Osteoblast (primary cell): Measurements from ENCODE around the gene NFIC. TPM values are rescaled to one million over a fixed set of nuclear protein-coding genes. Genes with fewer than 3 reads are reported as not detected.

Source experiments
- DNase-seq: peaks from one replicate; pipeline ENCODE4 v3.0.0; 2011; ENCODE audit warnings: low spot score, mixed read lengths; ENCODE audit not compliant: insufficient read length; ENCODE audit errors: missing footprints
- H2AFZ ChIP-seq: 2 replicates; pipeline ENCODE4 v1.6.0; 2011; ENCODE audit warnings: mild to moderate bottlenecking, low read length
- H3K27ac ChIP-seq: 2 replicates; pipeline ENCODE4 v1.5.1; 2011; ENCODE audit warnings: mild to moderate bottlenecking, low read depth, low read length, moderate library complexity
- H3K27me3 ChIP-seq: 2 replicates; pipeline ENCODE4 v1.6.0; 2012; ENCODE audit warnings: mild to moderate bottlenecking, control low read depth, inconsistent platforms, low read length, moderate library complexity; ENCODE audit not compliant: insufficient read depth
- H3K36me3 ChIP-seq: 2 replicates; pipeline ENCODE4 v1.5.1; 2011; ENCODE audit warnings: mild to moderate bottlenecking, low read length, control low read depth, moderate library complexity; ENCODE audit not compliant: insufficient read depth
- H3K4me1 ChIP-seq: 2 replicates; pipeline ENCODE4 v1.5.1; 2011; ENCODE audit warnings: mild to moderate bottlenecking, low read length, control low read depth, moderate library complexity; ENCODE audit not compliant: insufficient read depth
- H3K4me2 ChIP-seq: 2 replicates; pipeline ENCODE4 v1.6.0; 2011; ENCODE audit warnings: mild to moderate bottlenecking, low read length; ENCODE audit not compliant: insufficient read depth
- H3K4me3 ChIP-seq: fragments of 200-600 bp; sonication (generic); 3 replicates; pipeline ENCODE4 v1.5.1; 2012; ENCODE audit warnings: mild to moderate bottlenecking, low read length, inconsistent platforms; ENCODE audit not compliant: insufficient read depth
- H3K79me2 ChIP-seq: 2 replicates; pipeline ENCODE4 v1.6.0; 2012; ENCODE audit warnings: mild to moderate bottlenecking, low read length, control low read depth, inconsistent platforms; ENCODE audit not compliant: insufficient read depth
- H3K9me3 ChIP-seq: 2 replicates; pipeline ENCODE4 v1.5.1; 2011; ENCODE audit warnings: low read depth, low read length, control low read depth
- H4K20me1 ChIP-seq: 2 replicates; pipeline ENCODE4 v1.6.0; 2012; ENCODE audit warnings: mild to moderate bottlenecking, low read length, control low read depth; ENCODE audit not compliant: insufficient read depth
- total RNA-seq: library from RNA; depleted of rRNA; stranded (reverse); fragments of >200 nt; gene quantifications from 2 replicates; pipeline ENCODE4 v1.2.3, GENCODE V29; 2012
- TF ChIP-seq, protein P1 (sequence below): IDR thresholded peaks from 2 replicates; pipeline ENCODE4 v1.5.1; 2011; ENCODE audit warnings: mild to moderate bottlenecking, low read depth, low read length, moderate library complexity; ENCODE audit errors: extremely low read depth

Gene NFIC
- total RNA-seq, 1 donor = 61.2 TPM

GRCh38 chr19:3448616-3449334 lies 82.4 kb downstream of the NFIC start:
- Histone ChIP-seq H3K4me1 (peaks cover 10% of the 10 kb centered on the region), H3K79me2 (peaks cover 65% of the 10 kb centered on the region), H2AFZ (no peak overlapping the region), H4K20me1 (peaks cover 35% of the 10 kb centered on the region), H3K36me3 (peaks cover 57% of the 10 kb centered on the region), H3K27ac (no peak overlapping the region), H3K9me3 (no peaks in the 10 kb centered on the region), H3K4me3 (no peak overlapping the region), H3K27me3 (no peaks in the 10 kb centered on the region), H3K4me2 (no peak overlapping the region)
- TF ChIP-seq, protein P1, sequence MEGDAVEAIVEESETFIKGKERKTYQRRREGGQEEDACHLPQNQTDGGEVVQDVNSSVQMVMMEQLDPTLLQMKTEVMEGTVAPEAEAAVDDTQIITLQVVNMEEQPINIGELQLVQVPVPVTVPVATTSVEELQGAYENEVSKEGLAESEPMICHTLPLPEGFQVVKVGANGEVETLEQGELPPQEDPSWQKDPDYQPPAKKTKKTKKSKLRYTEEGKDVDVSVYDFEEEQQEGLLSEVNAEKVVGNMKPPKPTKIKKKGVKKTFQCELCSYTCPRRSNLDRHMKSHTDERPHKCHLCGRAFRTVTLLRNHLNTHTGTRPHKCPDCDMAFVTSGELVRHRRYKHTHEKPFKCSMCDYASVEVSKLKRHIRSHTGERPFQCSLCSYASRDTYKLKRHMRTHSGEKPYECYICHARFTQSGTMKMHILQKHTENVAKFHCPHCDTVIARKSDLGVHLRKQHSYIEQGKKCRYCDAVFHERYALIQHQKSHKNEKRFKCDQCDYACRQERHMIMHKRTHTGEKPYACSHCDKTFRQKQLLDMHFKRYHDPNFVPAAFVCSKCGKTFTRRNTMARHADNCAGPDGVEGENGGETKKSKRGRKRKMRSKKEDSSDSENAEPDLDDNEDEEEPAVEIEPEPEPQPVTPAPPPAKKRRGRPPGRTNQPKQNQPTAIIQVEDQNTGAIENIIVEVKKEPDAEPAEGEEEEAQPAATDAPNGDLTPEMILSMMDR = no peak
- DNase-seq = no peak

- Histone ChIP-seq H3K9me3 (no peaks in the 10 kb centered on the region), H3K79me2 (peaks cover 65% of the 10 kb centered on the region), H2AFZ (no peak overlapping the region), H4K20me1 (peaks cover 32% of the 10 kb centered on the region), H3K4me3 (no peak overlapping the region), H3K4me2 (no peak overlapping the region), H3K27ac (peak overlapping the region; percentile 97), H3K4me1 (peaks cover 10% of the 10 kb centered on the region), H3K27me3 (no peaks in the 10 kb centered on the region), H3K36me3 (peaks cover 58% of the 10 kb centered on the region)
- TF ChIP-seq, protein P1 = no peak
- peak; percentile 99 for DNase-seq
Observed at GRCh38 chr19:3450796-3451411, 84.5 kb downstream of the NFIC start.

DNA sequence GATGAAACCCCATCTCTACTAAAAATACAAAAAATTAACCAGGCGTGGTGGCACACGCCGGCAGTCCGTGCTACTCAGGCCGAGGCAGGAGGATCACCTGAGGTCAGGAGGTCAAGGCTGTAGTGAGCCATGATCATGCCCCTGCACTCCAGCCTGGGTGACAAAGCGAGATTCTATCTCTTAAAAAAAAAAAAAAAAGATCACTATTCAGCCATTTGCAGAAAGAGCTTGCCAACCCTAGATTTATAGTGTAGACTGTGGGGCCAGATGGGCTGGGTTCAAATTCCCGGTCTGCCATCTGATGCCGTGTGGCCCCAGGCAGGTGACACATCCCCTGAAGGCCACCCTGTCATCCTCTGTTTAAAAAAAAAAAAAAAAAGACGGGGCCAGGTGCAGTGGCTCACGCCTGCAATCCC lies 85.1 kb downstream of the NFIC start:
- Histone ChIP-seq H3K4me3 (no peak overlapping the region), H3K79me2 (peaks cover 65% of the 10 kb centered on the region), H3K9me3 (no peaks in the 10 kb centered on the region), H3K4me2 (no peak overlapping the region), H4K20me1 (peaks cover 31% of the 10 kb centered on the region), H3K27me3 (no peaks in the 10 kb centered on the region), H3K36me3 (peaks cover 54% of the 10 kb centered on the region), H3K27ac (peak overlapping the region; percentile 97), H3K4me1 (peaks cover 10% of the 10 kb centered on the region), H2AFZ (no peak overlapping the region)
- TF ChIP-seq, protein P1 = no peak
- peak; percentile 73 for DNase-seq
